ENCODE data around the gene ARL11. TPM values are rescaled to one million over a fixed set of nuclear protein-coding genes. Genes with fewer than 3 reads are reported as not detected.

ARL11 gene
- total RNA-seq, 1 experiment from 2014 or later: not detected

GRCh38 chr13:49676581-49677298, 48.4 kb downstream of the ARL11 start:
- in situ Hi-C loops (cut with HindIII; ENCODE audit: low pct_unique_long_range_greater_than_20kb, low sequenced_read_pairs): no loop called here
- no peak for DNase-seq (ENCODE audit: low read depth)

- DNase-seq (ENCODE audit: low read depth): no peak
- in situ Hi-C loops (cut with HindIII; ENCODE audit: low pct_unique_long_range_greater_than_20kb, low sequenced_read_pairs): no loop called here
These were observed 50.0 kb downstream of the ARL11 start for GRCh38 chr13:49678191-49678914.

GRCh38 chr13:49679246-49679645, 50.9 kb downstream of the ARL11 start:
- in situ Hi-C loops (cut with HindIII; ENCODE audit: low pct_unique_long_range_greater_than_20kb, low sequenced_read_pairs): no loop called here
- DNase-seq (ENCODE audit: low read depth): no peak

- no peak for DNase-seq (ENCODE audit: low read depth)
- in situ Hi-C loops (cut with HindIII; ENCODE audit: low pct_unique_long_range_greater_than_20kb, low sequenced_read_pairs): no loop called here
These were observed 53.6 kb downstream of the ARL11 start for GRCh38 chr13:49681842-49682435.

Other genes with a start within 250 kb of the ARL11 start
- 0.98 and 11.9 TPM in 2 replicates for gene CAB39L, start 184.4 kb upstream of the ARL11 start, total RNA-seq (2014; rRNA removed; shearing (Covaris generic); ENCODE audit: low replicate concordance)
- gene SETDB2, start 184.2 kb upstream of the ARL11 start, total RNA-seq (2014; rRNA removed; shearing (Covaris generic); ENCODE audit: low replicate concordance): 2.1 and 4.1 TPM in 2 replicates
- gene PHF11, start 132.6 kb upstream of the ARL11 start, total RNA-seq (2014; rRNA removed; shearing (Covaris generic); ENCODE audit: low replicate concordance): 6.7 and 8.8 TPM in 2 replicates
- 0.91 and 1.7 TPM in 2 replicates for gene RCBTB1, start 42.9 kb upstream of the ARL11 start, total RNA-seq (2014; rRNA removed; shearing (Covaris generic); ENCODE audit: low replicate concordance)
- gene EBPL, start 63.0 kb downstream of the ARL11 start, total RNA-seq (2014; rRNA removed; shearing (Covaris generic); ENCODE audit: low replicate concordance): 177 and 198 TPM in 2 replicates
- gene KPNA3, start 164.2 kb downstream of the ARL11 start, total RNA-seq (2014; rRNA removed; shearing (Covaris generic); ENCODE audit: low replicate concordance): 5.3 and 7.6 TPM in 2 replicates

Data from Caki2 (cell line).